Measurements from ENCODE around the gene HDLBP.

DNA sequence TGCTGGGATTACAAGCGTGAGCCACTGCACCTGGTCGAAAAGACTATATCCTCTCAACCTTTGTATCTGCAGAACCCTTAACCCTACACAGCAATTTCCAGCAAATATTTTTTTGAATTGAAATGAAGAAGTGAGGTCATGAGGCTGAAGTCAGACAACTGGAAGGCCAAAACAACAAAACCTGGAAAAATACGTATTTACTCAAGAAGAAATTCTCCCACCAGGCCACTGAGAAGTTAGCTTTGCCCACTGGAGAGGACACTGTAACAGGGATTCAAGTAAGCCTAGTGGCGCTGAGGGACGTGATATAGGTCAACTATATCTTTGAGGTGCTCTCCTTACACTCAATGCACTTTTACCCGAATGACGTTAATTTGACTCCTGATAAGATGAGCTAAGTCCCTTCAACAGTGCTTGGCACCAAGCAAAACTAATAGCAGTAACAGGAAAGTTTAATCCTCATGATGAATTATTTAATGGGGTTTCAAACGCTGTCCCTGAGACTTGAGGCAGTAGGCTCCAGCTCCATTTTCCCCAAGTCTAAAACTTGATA is 1.9 kb downstream of the HDLBP start:
- TF ChIP-seq ZFP30 (CRISPR knock-in tag; IDR thresholded peaks at IDR 0.05) (no peak), ARNTL (CRISPR knock-in tag; IDR thresholded peaks at IDR 0.05; ENCODE audit: borderline replicate concordance, low read depth) (no peak), ZNF70 (CRISPR knock-in tag; IDR thresholded peaks at IDR 0.05) (no peak), ZFP3 (CRISPR knock-in tag; IDR thresholded peaks at IDR 0.05) (no peak), PPARA (CRISPR knock-in tag; IDR thresholded peaks at IDR 0.05; ENCODE audit: borderline replicate concordance) (no peak)
- TF ChIP-seq, protein P1, sequence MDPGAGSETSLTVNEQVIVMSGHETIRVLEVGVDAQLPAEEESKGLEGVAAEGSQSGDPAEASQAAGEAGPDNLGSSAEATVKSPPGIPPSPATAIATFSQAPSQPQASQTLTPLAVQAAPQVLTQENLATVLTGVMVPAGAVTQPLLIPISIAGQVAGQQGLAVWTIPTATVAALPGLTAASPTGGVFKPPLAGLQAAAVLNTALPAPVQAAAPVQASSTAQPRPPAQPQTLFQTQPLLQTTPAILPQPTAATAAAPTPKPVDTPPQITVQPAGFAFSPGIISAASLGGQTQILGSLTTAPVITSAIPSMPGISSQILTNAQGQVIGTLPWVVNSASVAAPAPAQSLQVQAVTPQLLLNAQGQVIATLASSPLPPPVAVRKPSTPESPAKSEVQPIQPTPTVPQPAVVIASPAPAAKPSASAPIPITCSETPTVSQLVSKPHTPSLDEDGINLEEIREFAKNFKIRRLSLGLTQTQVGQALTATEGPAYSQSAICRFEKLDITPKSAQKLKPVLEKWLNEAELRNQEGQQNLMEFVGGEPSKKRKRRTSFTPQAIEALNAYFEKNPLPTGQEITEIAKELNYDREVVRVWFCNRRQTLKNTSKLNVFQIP (CRISPR knock-in tag; IDR thresholded peaks at IDR 0.05; ENCODE audit: borderline replicate concordance, low read depth): no peak
